ENCODE data around the gene XIAP. TPM values are rescaled to one million over a fixed set of nuclear protein-coding genes. Genes with fewer than 3 reads are reported as not detected.
"Not testable (repeated sequence)": the region's sequence is repeated elsewhere in the genome, so short reads cannot be mapped to it uniquely, and the experiment has no call there.

The XIAP gene
- total and polyA plus RNA-seq, 4 experiments from 2014 or later = 6.0 to 64.6 (median 37.0) TPM

GRCh38 chrX:123833387-123833786 lies 26.5 kb upstream of the XIAP start:
- H3K4me1 Mint-ChIP-seq = peaks cover 0 to 2% (median 0%) of the 10 kb centered on the region in 4 donors
- no peaks in the 10 kb centered on the region for H3K9me3 ChIP-seq (ENCODE audit: control insufficient read depth in 1 of 2, low read length in 2 of 2)
- no peaks in the 10 kb centered on the region for H3K27me3 ChIP-seq (ENCODE audit: insufficient read depth, low read length)
- H3K36me3 Mint-ChIP-seq = no peaks in the 10 kb centered on the region
- H3K27ac ChIP-seq (ENCODE audit: low read depth, low read length) = no peak overlapping the region
- no peaks in the 10 kb centered on the region for H3K36me3 ChIP-seq (ENCODE audit: insufficient read depth, low read length)
- CTCF ChIA-PET (ENCODE audit: partially characterized antibody) = interaction anchor here (0.8 to 4.6 kb wide), 22 partner anchors 9 to 561 kb away, joined by 3 to 29 read pairs (median 4); no protein-coding TSS in a partner anchor
- peak; percentile 51 to 61 (median 57) for DNase-seq
- intact Hi-C loops (cut with micrococcal nuclease) = loop anchor here (1.0 to 10.0 kb wide), 3 partner anchors 52 to 211 kb away; no protein-coding TSS in a partner anchor
- no peaks in the 10 kb centered on the region for H3K9me3 Mint-ChIP-seq
- no peaks in the 10 kb centered on the region for H3K27me3 Mint-ChIP-seq
- H3K27ac Mint-ChIP-seq = peak overlapping the region in 2 of 7 donors; percentile 19 to 41
- H3K4me1 ChIP-seq (ENCODE audit: insufficient read depth, low read length) = no peaks in the 10 kb centered on the region
- POLR2A ChIA-PET (ENCODE audit: partially characterized antibody) = interaction anchor here (0.9 kb wide), 1 partner anchor 126 kb away, joined by 4 read pairs; no protein-coding TSS in a partner anchor
- no peak overlapping the region for H3K4me3 ChIP-seq (ENCODE audit: low read length in 2 of 2)
- no peak overlapping the region for H3K4me3 Mint-ChIP-seq

DNA sequence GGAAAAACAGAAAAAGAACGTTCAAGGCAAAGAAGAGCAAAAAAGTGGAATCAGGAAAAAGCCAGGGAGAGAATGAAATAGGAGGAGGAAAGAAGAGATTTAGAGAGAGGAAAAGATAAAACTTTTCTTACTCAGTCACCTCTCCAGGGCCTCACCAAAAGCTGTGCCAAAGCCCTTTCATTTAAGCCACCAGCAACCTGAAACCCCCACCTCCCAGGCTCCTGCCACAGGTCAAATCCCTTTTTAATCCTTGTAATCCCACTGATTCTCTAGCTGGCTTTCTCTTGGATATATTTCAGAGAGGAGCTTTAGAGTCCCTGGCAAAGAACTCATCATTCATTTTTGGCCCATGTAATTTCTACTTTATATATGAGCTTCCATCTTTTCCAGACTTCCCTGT lies 25.7 kb upstream of the XIAP start:
- intact Hi-C loops (cut with micrococcal nuclease) = loop anchor here (10.0 kb wide), 1 partner anchor 211 kb away; no protein-coding TSS in a partner anchor
- no peak overlapping the region for H3K4me3 ChIP-seq (ENCODE audit: low read length in 2 of 2)
- ChIA-PET CTCF (ENCODE audit: partially characterized antibody) (interaction anchor here (1.2 to 4.6 kb wide), 10 partner anchors 8 to 184 kb away, joined by 3 to 29 read pairs (median 5); no protein-coding TSS in a partner anchor), POLR2A (ENCODE audit: partially characterized antibody) (interaction anchor here (0.9 kb wide), 1 partner anchor 126 kb away, joined by 4 read pairs; no protein-coding TSS in a partner anchor)
- no peak overlapping the region for H3K4me3 Mint-ChIP-seq
- peaks cover 0 to 2% (median 0%) of the 10 kb centered on the region in 4 donors for H3K4me1 Mint-ChIP-seq
- no peaks in the 10 kb centered on the region for H3K4me1 ChIP-seq (ENCODE audit: insufficient read depth, low read length)
- no peaks in the 10 kb centered on the region for H3K9me3 Mint-ChIP-seq
- no peak overlapping the region for H3K27ac ChIP-seq (ENCODE audit: low read depth, low read length)
- no peaks in the 10 kb centered on the region for H3K36me3 Mint-ChIP-seq
- H3K27me3 ChIP-seq (ENCODE audit: insufficient read depth, low read length) = no peaks in the 10 kb centered on the region
- H3K27me3 Mint-ChIP-seq = no peaks in the 10 kb centered on the region
- H3K27ac Mint-ChIP-seq = peak overlapping the region in 1 of 7 donors; percentile 18
- H3K9me3 ChIP-seq (ENCODE audit: control insufficient read depth in 1 of 2, low read length in 2 of 2) = no peaks in the 10 kb centered on the region
- no peaks in the 10 kb centered on the region for H3K36me3 ChIP-seq (ENCODE audit: insufficient read depth, low read length)
- no peak for DNase-seq

DNA sequence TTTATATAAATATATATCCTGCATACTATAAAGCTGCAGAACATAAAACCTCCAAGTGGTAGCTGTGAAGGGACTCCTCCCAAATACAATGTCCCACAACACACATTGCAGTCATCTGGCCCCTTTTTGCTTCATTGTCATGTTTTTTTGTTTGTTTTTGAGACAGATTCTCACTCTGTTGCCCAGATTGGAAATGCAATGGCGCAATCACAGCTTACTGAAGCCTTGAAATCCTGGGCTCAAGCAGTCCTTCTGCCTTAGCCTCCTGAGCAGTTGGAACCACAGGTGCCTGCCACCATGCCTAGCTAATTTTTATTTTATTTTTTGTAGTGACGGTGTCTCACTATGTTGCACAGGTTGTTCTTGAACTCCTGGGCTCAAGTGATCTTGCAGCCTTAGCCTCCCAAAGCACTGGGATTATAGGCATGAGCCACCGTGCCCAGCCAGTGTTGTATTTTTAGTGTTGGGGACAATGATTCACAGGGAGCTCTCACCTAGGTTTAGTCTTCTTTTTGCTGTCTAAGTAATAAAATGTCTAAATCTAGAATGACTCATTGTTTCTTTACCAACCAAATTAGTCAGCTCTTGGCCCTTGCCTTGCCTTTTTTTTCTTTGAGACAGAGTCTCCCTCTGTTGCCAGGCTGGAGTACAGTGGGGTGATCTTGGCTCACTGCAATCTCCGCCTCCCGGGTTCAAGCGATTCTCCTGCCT lies 24.0 kb upstream of the XIAP start:
- ChIA-PET CTCF (ENCODE audit: partially characterized antibody) (interaction anchor here (0.8 to 4.6 kb wide), 2 partner anchors 48 to 49 kb away, joined by 3 to 29 read pairs; no protein-coding TSS in a partner anchor), POLR2A (ENCODE audit: partially characterized antibody) (interaction anchor here (0.6 kb wide), 1 partner anchor 123 kb away, joined by 3 read pairs; no protein-coding TSS in a partner anchor)
- H3K4me3 ChIP-seq (ENCODE audit: low read length in 2 of 2) = no peak overlapping the region
- intact Hi-C loops (cut with micrococcal nuclease) = loop anchor here (10.0 kb wide), 1 partner anchor 209 kb away; no protein-coding TSS in a partner anchor
- no peaks in the 10 kb centered on the region for H3K36me3 Mint-ChIP-seq
- H3K27me3 Mint-ChIP-seq = no peaks in the 10 kb centered on the region
- no peak overlapping the region for H3K27ac ChIP-seq (ENCODE audit: low read depth, low read length)
- peaks cover 0 to 2% (median 0%) of the 10 kb centered on the region in 4 donors for H3K4me1 Mint-ChIP-seq
- no peaks in the 10 kb centered on the region for H3K27me3 ChIP-seq (ENCODE audit: insufficient read depth, low read length)
- DNase-seq = no peak
- H3K9me3 Mint-ChIP-seq = no peaks in the 10 kb centered on the region
- H3K36me3 ChIP-seq (ENCODE audit: insufficient read depth, low read length) = no peaks in the 10 kb centered on the region
- no peaks in the 10 kb centered on the region for H3K9me3 ChIP-seq (ENCODE audit: control insufficient read depth in 1 of 2, low read length in 2 of 2)
- H3K4me3 Mint-ChIP-seq = no peak overlapping the region
- H3K4me1 ChIP-seq (ENCODE audit: insufficient read depth, low read length) = no peaks in the 10 kb centered on the region
- peak overlapping the region in 1 of 7 donors; percentile 22 for H3K27ac Mint-ChIP-seq

- H3K36me3 ChIP-seq (ENCODE audit: insufficient read depth, low read length); H3K27ac Mint-ChIP-seq; intact Hi-C loops (cut with micrococcal nuclease); H3K4me1 ChIP-seq (ENCODE audit: insufficient read depth, low read length); DNase-seq; POLR2A ChIA-PET (ENCODE audit: partially characterized antibody); H3K4me3 Mint-ChIP-seq; CTCF ChIA-PET (ENCODE audit: partially characterized antibody); H3K4me1 Mint-ChIP-seq; H3K27me3 ChIP-seq (ENCODE audit: insufficient read depth, low read length); H3K9me3 ChIP-seq (ENCODE audit: control insufficient read depth in 1 of 2, low read length in 2 of 2); H3K9me3 Mint-ChIP-seq; H3K4me3 ChIP-seq (ENCODE audit: low read length in 2 of 2); H3K27me3 Mint-ChIP-seq; H3K27ac ChIP-seq (ENCODE audit: low read depth, low read length); H3K36me3 Mint-ChIP-seq: not testable (repeated sequence)
Observed at GRCh38 chrX:123845129-123845528, 14.7 kb upstream of the XIAP start.

DNA sequence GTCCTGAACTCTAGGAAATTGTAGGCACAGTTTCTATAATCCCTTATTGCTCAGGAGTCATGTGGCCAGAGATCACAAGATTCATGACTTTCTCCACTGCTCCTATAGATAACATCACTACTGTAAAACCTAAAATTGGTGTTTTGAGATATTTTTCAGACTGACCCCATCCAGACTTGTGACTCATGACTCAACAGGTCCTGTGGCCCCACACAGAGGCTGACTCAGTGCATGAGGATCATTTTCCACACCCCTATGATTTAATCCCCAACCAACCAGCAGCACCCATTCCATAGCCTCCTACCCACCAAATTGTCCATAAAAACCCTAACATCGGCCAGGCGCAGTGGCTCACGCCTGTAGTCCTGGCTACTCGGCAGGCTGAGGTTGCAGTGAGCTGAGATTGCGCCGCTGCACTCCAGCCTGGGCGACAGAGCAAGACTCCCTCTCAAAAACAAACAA lies 13.2 kb upstream of the XIAP start:
- Histone ChIP-seq H3K27me3 (ENCODE audit: insufficient read depth, low read length) (no peaks in the 10 kb centered on the region), H3K4me3 (ENCODE audit: low read length in 2 of 2) (no peak overlapping the region), H3K4me1 (ENCODE audit: insufficient read depth, low read length) (no peaks in the 10 kb centered on the region), H3K9me3 (ENCODE audit: control insufficient read depth in 1 of 2, low read length in 2 of 2) (no peaks in the 10 kb centered on the region), H3K36me3 (ENCODE audit: insufficient read depth, low read length) (no peaks in the 10 kb centered on the region), H3K27ac (ENCODE audit: low read depth, low read length) (no peak overlapping the region)
- Mint-ChIP-seq H3K27me3 (no peaks in the 10 kb centered on the region), H3K4me1 (no peaks in the 10 kb centered on the region), H3K36me3 (no peaks in the 10 kb centered on the region), H3K9me3 (peaks cover 0 to 2% (median 0%) of the 10 kb centered on the region in 8 donors), H3K4me3 (no peak overlapping the region), H3K27ac (no peak overlapping the region)
- DNase-seq = no peak
- intact Hi-C loops (cut with micrococcal nuclease) = no loop called here
- POLR2A ChIA-PET (ENCODE audit: partially characterized antibody) = no interaction called here
- CTCF ChIA-PET (ENCODE audit: partially characterized antibody) = interaction anchor here (0.7 kb wide), 1 partner anchor 14 kb away, joined by 3 read pairs; no protein-coding TSS in a partner anchor

DNA sequence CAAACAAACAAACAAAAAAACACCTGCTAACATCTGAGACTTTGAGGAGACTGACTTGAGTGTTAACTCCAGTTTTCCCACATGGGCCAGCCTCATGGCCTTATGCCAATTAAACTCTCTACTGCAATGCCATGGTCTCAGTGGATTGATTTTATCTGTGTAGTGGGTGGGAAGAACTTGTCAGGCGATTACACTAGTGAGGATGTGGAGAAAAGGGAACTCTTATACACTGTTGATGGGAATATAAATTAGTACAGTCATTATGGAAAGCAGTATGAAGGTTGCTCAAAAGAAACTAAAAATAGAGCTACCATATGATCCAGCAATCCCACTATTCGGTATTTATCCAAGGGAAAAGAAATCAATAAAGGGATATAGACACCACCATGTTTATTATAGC lies 12.8 kb upstream of the XIAP start:
- Mint-ChIP-seq H3K9me3 (peaks cover 0 to 2% (median 0%) of the 10 kb centered on the region in 8 donors), H3K4me1 (no peaks in the 10 kb centered on the region), H3K27me3 (no peaks in the 10 kb centered on the region), H3K4me3 (no peak overlapping the region), H3K27ac (no peak overlapping the region), H3K36me3 (no peaks in the 10 kb centered on the region)
- intact Hi-C loops (cut with micrococcal nuclease) = no loop called here
- Histone ChIP-seq H3K27me3 (ENCODE audit: insufficient read depth, low read length) (no peaks in the 10 kb centered on the region), H3K4me3 (ENCODE audit: low read length in 2 of 2) (no peak overlapping the region), H3K9me3 (ENCODE audit: control insufficient read depth in 1 of 2, low read length in 2 of 2) (no peaks in the 10 kb centered on the region), H3K27ac (ENCODE audit: low read depth, low read length) (no peak overlapping the region), H3K36me3 (ENCODE audit: insufficient read depth, low read length) (no peaks in the 10 kb centered on the region), H3K4me1 (ENCODE audit: insufficient read depth, low read length) (no peaks in the 10 kb centered on the region)
- POLR2A ChIA-PET (ENCODE audit: partially characterized antibody) = no interaction called here
- DNase-seq = no peak
- CTCF ChIA-PET (ENCODE audit: partially characterized antibody) = interaction anchor here (0.7 kb wide), 1 partner anchor 14 kb away, joined by 3 read pairs; no protein-coding TSS in a partner anchor

- H3K27ac Mint-ChIP-seq = no peak overlapping the region
- Histone ChIP-seq H3K36me3 (ENCODE audit: insufficient read depth, low read length) (no peaks in the 10 kb centered on the region), H3K4me3 (ENCODE audit: low read length in 2 of 2) (no peak overlapping the region), H3K27ac (ENCODE audit: low read depth, low read length) (no peak overlapping the region), H3K27me3 (ENCODE audit: insufficient read depth, low read length) (no peaks in the 10 kb centered on the region), H3K9me3 (ENCODE audit: control insufficient read depth in 1 of 2, low read length in 2 of 2) (no peaks in the 10 kb centered on the region), H3K4me1 (ENCODE audit: insufficient read depth, low read length) (no peaks in the 10 kb centered on the region)
- POLR2A ChIA-PET (ENCODE audit: partially characterized antibody) = no interaction called here
- no peaks in the 10 kb centered on the region for H3K27me3 Mint-ChIP-seq
- CTCF ChIA-PET (ENCODE audit: partially characterized antibody) = no interaction called here
- peaks cover 0 to 2% (median under 1%) of the 10 kb centered on the region in 4 donors for H3K4me1 Mint-ChIP-seq
- DNase-seq = no peak
- H3K9me3 Mint-ChIP-seq = peaks cover 0 to 2% (median 0%) of the 10 kb centered on the region in 8 donors
- H3K36me3 Mint-ChIP-seq = no peaks in the 10 kb centered on the region
- intact Hi-C loops (cut with micrococcal nuclease) = no loop called here
- no peak overlapping the region for H3K4me3 Mint-ChIP-seq
Observed at GRCh38 chrX:123849096-123849495, 10.8 kb upstream of the XIAP start.

Measured in CD4-positive, alpha-beta memory T cell (primary cell).